ENCODE measurements around the gene EPHB1. TPM values are rescaled to one million over a fixed set of nuclear protein-coding genes. Genes with fewer than 3 reads are reported as not detected.
"Not testable (repeated sequence)": the region's sequence is repeated elsewhere in the genome, so short reads cannot be mapped to it uniquely, and the experiment has no call there.

Gene EPHB1
- total and polyA plus RNA-seq, 2 of the 13 experiments (the other 11 are each of a cell fraction or from before 2014, with no cell fraction given), result 0.07 to 0.21 TPM

- DNase-seq (ENCODE audit: low spot score), result no peak
- Histone ChIP-seq H3K9ac (ENCODE audit: insufficient read depth, low read depth, low read length) (no peak overlapping the region), H3K79me2 (ENCODE audit: insufficient read depth, low read length) (no peaks in the 10 kb centered on the region), H3K36me3 (replicated peaks in 1 of 2; ENCODE audit: control insufficient read depth in 1 of 2, insufficient read depth in 2 of 2, low read length in 2 of 2) (no peaks in the 10 kb centered on the region), H4K20me1 (ENCODE audit: insufficient read depth, low read length) (no peaks in the 10 kb centered on the region), H3K9me3 (ENCODE audit: low read length) (no peaks in the 10 kb centered on the region), H3K27me3 (ENCODE audit: control insufficient read depth in 1 of 2, insufficient read depth in 2 of 2, low read length in 2 of 2) (no peaks in the 10 kb centered on the region; a peak in 1 of 5 replicates), H3K27ac (ENCODE audit: extremely low read length, insufficient read depth, low read length) (no peak overlapping the region), H3K4me3 (replicated peaks in 1 of 3; ENCODE audit: insufficient read depth in 1 of 3, low read depth in 2 of 3, low read length in 3 of 3) (no peak overlapping the region), H3K4me2 (ENCODE audit: low read depth, low read length) (no peak overlapping the region), H3K4me1 (ENCODE audit: insufficient read depth, low read length) (no peaks in the 10 kb centered on the region), H2AFZ (ENCODE audit: low read length) (no peak overlapping the region)
- no peak for TF ChIP-seq CBX5 (CRISPR knock-in tag; IDR thresholded peaks at IDR 0.05; ENCODE audit: borderline replicate concordance)
- 0 out of 2 replicates have a peak, but pooled peaks have one; percentile 8 for TF ChIP-seq CEBPB (IDR thresholded peaks at IDR 0.05; ENCODE audit: borderline replicate concordance, low read depth, low read length)
- no TSS peak for BruUV-seq (replicated peaks)
- ATAC-seq, result no peak
- POLR2A ChIA-PET, result no interaction called here
- intact Hi-C loops (cut with micrococcal nuclease; ENCODE audit: unreplicated experiment) (no loop called here), in situ Hi-C loops (cut with HindIII; ENCODE audit: extremely low pct_ligation_motif_present, low pct_unique_long_range_greater_than_20kb) (no loop called here)
- CTCF ChIA-PET (ENCODE audit: low intra/inter-chr PET ratio, low total read pairs), result no interaction called here
- WGBS (ENCODE audit: low lambda C conversion rate), result 0% methylated on average over 4 of the region's 4 CpGs
- FAIRE-seq, result no peak
These were observed 205.4 kb downstream of the EPHB1 start for GRCh38 chr3:135000465-135000864.

GRCh38 chr3:135005616-135006015, 210.6 kb downstream of the EPHB1 start:
- CTCF ChIA-PET (ENCODE audit: low intra/inter-chr PET ratio, low total read pairs); POLR2A ChIA-PET; in situ Hi-C loops (cut with HindIII; ENCODE audit: extremely low pct_ligation_motif_present, low pct_unique_long_range_greater_than_20kb); DNase-seq (ENCODE audit: low spot score); H3K9me3 ChIP-seq (ENCODE audit: low read length); H3K9ac ChIP-seq (ENCODE audit: insufficient read depth, low read depth, low read length); H3K4me3 ChIP-seq (replicated peaks in 1 of 3; ENCODE audit: insufficient read depth in 1 of 3, low read depth in 2 of 3, low read length in 3 of 3); H3K27me3 ChIP-seq (ENCODE audit: control insufficient read depth in 1 of 2, insufficient read depth in 2 of 2, low read length in 2 of 2); H4K20me1 ChIP-seq (ENCODE audit: insufficient read depth, low read length); H3K79me2 ChIP-seq (ENCODE audit: insufficient read depth, low read length); H3K4me2 ChIP-seq (ENCODE audit: low read depth, low read length); H2AFZ ChIP-seq (ENCODE audit: low read length); intact Hi-C loops (cut with micrococcal nuclease; ENCODE audit: unreplicated experiment); H3K4me1 ChIP-seq (ENCODE audit: insufficient read depth, low read length); H3K27ac ChIP-seq (ENCODE audit: extremely low read length, insufficient read depth, low read length); ATAC-seq; FAIRE-seq; BruUV-seq (replicated peaks); H3K36me3 ChIP-seq (replicated peaks in 1 of 2; ENCODE audit: control insufficient read depth in 1 of 2, insufficient read depth in 2 of 2, low read length in 2 of 2): not testable (repeated sequence)
- 68% methylated on average over 13 of the region's 19 CpGs for WGBS (ENCODE audit: low lambda C conversion rate)

DNA sequence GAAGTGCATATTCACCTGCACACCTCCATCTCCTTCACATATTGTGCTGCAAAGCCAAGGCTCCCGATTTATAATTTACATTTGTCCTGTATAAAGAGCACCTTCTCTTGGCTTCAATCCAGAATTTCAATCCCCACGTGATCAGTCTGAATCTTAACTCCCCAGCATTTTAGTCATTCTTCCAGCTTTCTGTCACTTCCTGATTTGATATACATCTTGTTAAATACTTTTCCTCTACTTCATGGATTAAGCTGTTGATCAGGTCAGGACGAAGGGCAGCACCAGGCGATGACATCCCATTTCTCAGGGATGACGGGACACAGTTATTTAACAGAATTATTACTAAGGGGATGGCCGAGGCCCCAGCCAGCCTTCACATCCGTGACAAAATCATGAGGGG, 212.5 kb downstream of the EPHB1 start:
- Histone ChIP-seq H3K4me3 (replicated peaks in 1 of 3; ENCODE audit: insufficient read depth in 1 of 3, low read depth in 2 of 3, low read length in 3 of 3) (no peak overlapping the region), H3K79me2 (ENCODE audit: insufficient read depth, low read length) (no peaks in the 10 kb centered on the region), H3K27ac (ENCODE audit: extremely low read length, insufficient read depth, low read length) (no peak overlapping the region), H3K4me1 (ENCODE audit: insufficient read depth, low read length) (no peaks in the 10 kb centered on the region), H3K4me2 (ENCODE audit: low read depth, low read length) (no peak overlapping the region), H3K9ac (ENCODE audit: insufficient read depth, low read depth, low read length) (no peak overlapping the region), H3K27me3 (ENCODE audit: control insufficient read depth in 1 of 2, insufficient read depth in 2 of 2, low read length in 2 of 2) (no peaks in the 10 kb centered on the region), H2AFZ (ENCODE audit: low read length) (no peak overlapping the region), H3K9me3 (ENCODE audit: low read length) (no peaks in the 10 kb centered on the region), H4K20me1 (ENCODE audit: insufficient read depth, low read length) (no peaks in the 10 kb centered on the region), H3K36me3 (replicated peaks in 1 of 2; ENCODE audit: control insufficient read depth in 1 of 2, insufficient read depth in 2 of 2, low read length in 2 of 2) (no peaks in the 10 kb centered on the region)
- ChIA-PET CTCF (ENCODE audit: low intra/inter-chr PET ratio, low total read pairs) (no interaction called here), POLR2A (no interaction called here)
- ATAC-seq (no peak), DNase-seq (ENCODE audit: low spot score) (no peak), FAIRE-seq (no peak)
- intact Hi-C loops (cut with micrococcal nuclease; ENCODE audit: unreplicated experiment) (no loop called here), in situ Hi-C loops (cut with HindIII; ENCODE audit: extremely low pct_ligation_motif_present, low pct_unique_long_range_greater_than_20kb) (no loop called here)
- no TSS peak for BruUV-seq (replicated peaks)
- WGBS (ENCODE audit: low lambda C conversion rate), result 1% methylated on average over 7 of the region's 7 CpGs
- TF ChIP-seq RNF2 (conservative IDR thresholded peaks at IDR 0.05; ENCODE audit: low read depth) (no peak), TOE1 (CRISPR knock-in tag; IDR thresholded peaks at IDR 0.05) (no peak), AHDC1 (CRISPR knock-in tag; IDR thresholded peaks at IDR 0.05; ENCODE audit: borderline replicate concordance) (no peak), ZSCAN12 (CRISPR knock-in tag; IDR thresholded peaks at IDR 0.05) (no peak), ZNF431 (CRISPR knock-in tag; IDR thresholded peaks at IDR 0.05; ENCODE audit: borderline replicate concordance, low read depth) (no peak), SP140L (CRISPR knock-in tag; IDR thresholded peaks at IDR 0.05; ENCODE audit: borderline replicate concordance) (no peak)
